Measurements from ENCODE around the gene PPP1R16B.
A peak's percentile ranks its signal among the peaks of the same experiment; 100 is the strongest.
"Not testable (repeated sequence)": the region's sequence is repeated elsewhere in the genome, so short reads cannot be mapped to it uniquely, and the experiment has no call there.

The PPP1R16B gene

GRCh38 chr20:38791940-38792339 is 13.6 kb upstream of the PPP1R16B start:
- DNase-seq (ENCODE audit: low read depth): no peak

- not testable (repeated sequence) for DNase-seq (ENCODE audit: low read depth)
Observed at GRCh38 chr20:38794057-38794456, 11.4 kb upstream of the PPP1R16B start.

- DNase-seq (ENCODE audit: low read depth): no peak
Observed at GRCh38 chr20:38798266-38798665, 7.2 kb upstream of the PPP1R16B start.

- no peak for DNase-seq (ENCODE audit: low read depth)
Observed at GRCh38 chr20:38799203-38799602, 6.3 kb upstream of the PPP1R16B start.

- DNase-seq (ENCODE audit: low read depth): no peak
Observed at GRCh38 chr20:38800882-38801281, 4.6 kb upstream of the PPP1R16B start.

- DNase-seq (ENCODE audit: low read depth): no peak
Observed at GRCh38 chr20:38804221-38804620, 1.3 kb upstream of the PPP1R16B start.

- no peak for DNase-seq (ENCODE audit: low read depth)
Observed at GRCh38 chr20:38804682-38805501, 605 bp upstream of the PPP1R16B start.

- no peak for DNase-seq (ENCODE audit: low read depth)
Observed at GRCh38 chr20:38805958-38806854, 709 bp downstream of the PPP1R16B start.

- no peak for DNase-seq (ENCODE audit: low read depth)
Observed at GRCh38 chr20:38806855-38807655, 1.6 kb downstream of the PPP1R16B start.

GRCh38 chr20:38809942-38810341 is 4.4 kb downstream of the PPP1R16B start:
- DNase-seq (ENCODE audit: low read depth): no peak

- DNase-seq (ENCODE audit: low read depth): no peak
Observed at GRCh38 chr20:38810926-38811630, 5.6 kb downstream of the PPP1R16B start.

- DNase-seq (ENCODE audit: low read depth): no peak
Observed at GRCh38 chr20:38811769-38812168, 6.3 kb downstream of the PPP1R16B start.

- DNase-seq (ENCODE audit: low read depth): no peak
Observed at GRCh38 chr20:38812182-38812581, 6.7 kb downstream of the PPP1R16B start.

- DNase-seq (ENCODE audit: low read depth): no peak
Observed at GRCh38 chr20:38812709-38813573, 7.4 kb downstream of the PPP1R16B start.

GRCh38 chr20:38813574-38813962 is 8.1 kb downstream of the PPP1R16B start:
- DNase-seq (ENCODE audit: low read depth): not testable (repeated sequence)

- DNase-seq (ENCODE audit: low read depth): no peak
Observed at GRCh38 chr20:38815446-38815845, 9.9 kb downstream of the PPP1R16B start.

GRCh38 chr20:38818113-38819065 is 12.9 kb downstream of the PPP1R16B start:
- no peak for DNase-seq (ENCODE audit: low read depth)

- DNase-seq (ENCODE audit: low read depth): no peak
Observed at GRCh38 chr20:38825571-38825900, 20.0 kb downstream of the PPP1R16B start.

GRCh38 chr20:38825901-38826625 is 20.6 kb downstream of the PPP1R16B start:
- peak; percentile 47 for DNase-seq (ENCODE audit: low read depth)

Measured in non-pigmented ciliary epithelial cell (primary cell).